GM13977 (cell line): Measurements from ENCODE around the gene S100A3.

Source experiments
- DNase-seq: peaks from one replicate; pipeline ENCODE4 v3.0.0; 2012; ENCODE audit warnings: low spot score
- in situ Hi-C: fragments of 300-500 bp; cut with MboI; formaldehyde crosslinking; loops from one replicate; pipeline ENCODE4 v1.12.0; 2022; ENCODE audit warnings: low sequenced_read_pairs, low pct_unique_long_range_greater_than_20kb, mixed read lengths, inconsistent platforms; ENCODE audit not compliant: unreplicated experiment
- TF ChIP-seq, protein P1 (sequence below): IDR thresholded peaks from 2 replicates; pipeline ENCODE4 v1.5.1; 2012; ENCODE audit warnings: mild to moderate bottlenecking, control low read depth; ENCODE audit not compliant: insufficient read depth; ENCODE audit errors: extremely low read depth, missing control alignments

The S100A3 gene

DNA sequence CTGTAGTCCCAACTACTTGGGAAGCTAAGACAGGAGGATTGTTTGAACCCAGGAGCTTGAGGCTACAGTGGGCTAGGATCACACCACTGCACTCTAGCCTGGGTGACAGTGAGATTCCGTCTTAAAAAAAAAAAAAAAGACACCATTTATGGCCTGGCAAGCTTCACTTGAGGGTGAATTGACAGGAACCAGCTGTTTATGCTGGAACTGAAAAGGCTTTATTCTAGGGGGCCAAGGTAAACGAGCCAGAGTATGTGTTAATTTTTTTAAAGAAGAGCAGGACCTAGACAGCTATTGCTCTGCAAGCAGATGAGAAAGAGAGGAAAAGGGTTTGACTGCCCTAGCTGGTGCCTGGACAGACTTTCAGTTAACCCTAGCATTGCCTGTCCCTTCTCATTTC, 50.3 kb downstream of the S100A3 start:
- DNase-seq: no peak
- in situ Hi-C loops: no loop called here
- TF ChIP-seq, protein P1, sequence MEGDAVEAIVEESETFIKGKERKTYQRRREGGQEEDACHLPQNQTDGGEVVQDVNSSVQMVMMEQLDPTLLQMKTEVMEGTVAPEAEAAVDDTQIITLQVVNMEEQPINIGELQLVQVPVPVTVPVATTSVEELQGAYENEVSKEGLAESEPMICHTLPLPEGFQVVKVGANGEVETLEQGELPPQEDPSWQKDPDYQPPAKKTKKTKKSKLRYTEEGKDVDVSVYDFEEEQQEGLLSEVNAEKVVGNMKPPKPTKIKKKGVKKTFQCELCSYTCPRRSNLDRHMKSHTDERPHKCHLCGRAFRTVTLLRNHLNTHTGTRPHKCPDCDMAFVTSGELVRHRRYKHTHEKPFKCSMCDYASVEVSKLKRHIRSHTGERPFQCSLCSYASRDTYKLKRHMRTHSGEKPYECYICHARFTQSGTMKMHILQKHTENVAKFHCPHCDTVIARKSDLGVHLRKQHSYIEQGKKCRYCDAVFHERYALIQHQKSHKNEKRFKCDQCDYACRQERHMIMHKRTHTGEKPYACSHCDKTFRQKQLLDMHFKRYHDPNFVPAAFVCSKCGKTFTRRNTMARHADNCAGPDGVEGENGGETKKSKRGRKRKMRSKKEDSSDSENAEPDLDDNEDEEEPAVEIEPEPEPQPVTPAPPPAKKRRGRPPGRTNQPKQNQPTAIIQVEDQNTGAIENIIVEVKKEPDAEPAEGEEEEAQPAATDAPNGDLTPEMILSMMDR: no peak
